ENCODE data around the gene PHKB. TPM values are rescaled to one million over a fixed set of nuclear protein-coding genes. Genes with fewer than 3 reads are reported as not detected.
A peak's percentile ranks its signal among the peaks of the same experiment; 100 is the strongest.

Gene PHKB
- total RNA-seq, 4 donors from 2014 or later = 62.0 to 164 (median 111) TPM

- intact Hi-C loops (cut with DNase I; ENCODE audit: low total_unique reads) = no loop called here
- no peak for TF ChIP-seq CTCF (IDR thresholded peaks at IDR 0.05)
- no peak for TF ChIP-seq POLR2A (IDR thresholded peaks at IDR 0.05)
- peaks cover 0 to 5% of the 10 kb centered on the region in 2 donors for H3K9me3 ChIP-seq
Observed at GRCh38 chr16:47519996-47520679, 59.0 kb downstream of the PHKB start.

GRCh38 chr16:47523342-47524006 is 62.3 kb downstream of the PHKB start:
- intact Hi-C loops (cut with DNase I; ENCODE audit: low total_unique reads) = no loop called here
- H3K4me3 ChIP-seq = no peak overlapping the region
- H3K27me3 ChIP-seq = no peaks in the 10 kb centered on the region
- DNase-seq = no peak
- H3K9me3 ChIP-seq = peaks cover 0 to 5% of the 10 kb centered on the region in 2 donors
- no peaks in the 10 kb centered on the region for H3K36me3 ChIP-seq
- TF ChIP-seq CTCF (IDR thresholded peaks at IDR 0.05) = no peak
- no peak for TF ChIP-seq POLR2A (IDR thresholded peaks at IDR 0.05)
- no peaks in the 10 kb centered on the region for H3K4me1 ChIP-seq
- H3K27ac ChIP-seq = peak overlapping the region in 1 of 2 donors; percentile 31

More at GRCh38 chr16:47519996-47520679, 59.0 kb downstream of the PHKB start:
- no peaks in the 10 kb centered on the region for H3K27me3 ChIP-seq
- H3K4me1 ChIP-seq = no peaks in the 10 kb centered on the region
- H3K36me3 ChIP-seq = no peaks in the 10 kb centered on the region
- no peak overlapping the region for H3K27ac ChIP-seq
- no peak for DNase-seq
- no peak overlapping the region for H3K4me3 ChIP-seq

GRCh38 chr16:47524007-47524405 is 62.9 kb downstream of the PHKB start:
- Histone ChIP-seq H3K27ac (peak overlapping the region in 1 of 2 donors; percentile 31), H3K4me1 (no peaks in the 10 kb centered on the region)
- intact Hi-C loops (cut with DNase I; ENCODE audit: low total_unique reads) = no loop called here

GRCh38 chr16:47528431-47528830 is 67.3 kb downstream of the PHKB start:
- no peak overlapping the region for H3K4me3 ChIP-seq
- no peak for TF ChIP-seq POLR2A (IDR thresholded peaks at IDR 0.05)
- no peak for TF ChIP-seq CTCF (IDR thresholded peaks at IDR 0.05)
- H3K9me3 ChIP-seq = no peaks in the 10 kb centered on the region
- intact Hi-C loops (cut with DNase I; ENCODE audit: low total_unique reads) = no loop called here
- H3K4me1 ChIP-seq = no peaks in the 10 kb centered on the region
- H3K27ac ChIP-seq = no peak overlapping the region
- no peaks in the 10 kb centered on the region for H3K36me3 ChIP-seq
- no peaks in the 10 kb centered on the region for H3K27me3 ChIP-seq
- DNase-seq = no peak

More at GRCh38 chr16:47524007-47524405, 62.9 kb downstream of the PHKB start:
- no peak for DNase-seq
- H3K9me3 ChIP-seq = peaks cover 0 to 5% of the 10 kb centered on the region in 2 donors
- no peaks in the 10 kb centered on the region for H3K27me3 ChIP-seq
- TF ChIP-seq CTCF (IDR thresholded peaks at IDR 0.05) (no peak), POLR2A (IDR thresholded peaks at IDR 0.05) (no peak)
- H3K36me3 ChIP-seq = no peaks in the 10 kb centered on the region
- H3K4me3 ChIP-seq = no peak overlapping the region

GRCh38 chr16:47533744-47534292 is 72.7 kb downstream of the PHKB start:
- DNase-seq = no peak
- Histone ChIP-seq H3K27ac (no peak overlapping the region), H3K4me3 (no peak overlapping the region), H3K4me1 (no peaks in the 10 kb centered on the region), H3K27me3 (no peaks in the 10 kb centered on the region), H3K36me3 (no peaks in the 10 kb centered on the region), H3K9me3 (peaks cover 0 to 7% of the 10 kb centered on the region in 2 donors)
- no peak for TF ChIP-seq POLR2A (IDR thresholded peaks at IDR 0.05)
- no peak for TF ChIP-seq CTCF (IDR thresholded peaks at IDR 0.05)
- intact Hi-C loops (cut with DNase I; ENCODE audit: low total_unique reads) = no loop called here

Measured in uterus (tissue), 4 donors.